DMS79 (cell line): ENCODE data around the gene AIMP2.
"Not testable (repeated sequence)": the region's sequence is repeated elsewhere in the genome, so short reads cannot be mapped to it uniquely, and the experiment has no call there.

Source experiments
- DNase-seq: peaks from one replicate; lab custom pipeline; 2025; lab: John Stamatoyannopoulos, UW

AIMP2 gene

GRCh38 chr7:6026011-6026819 lies 17.1 kb downstream of the AIMP2 start:
- no peak for DNase-seq

DNA sequence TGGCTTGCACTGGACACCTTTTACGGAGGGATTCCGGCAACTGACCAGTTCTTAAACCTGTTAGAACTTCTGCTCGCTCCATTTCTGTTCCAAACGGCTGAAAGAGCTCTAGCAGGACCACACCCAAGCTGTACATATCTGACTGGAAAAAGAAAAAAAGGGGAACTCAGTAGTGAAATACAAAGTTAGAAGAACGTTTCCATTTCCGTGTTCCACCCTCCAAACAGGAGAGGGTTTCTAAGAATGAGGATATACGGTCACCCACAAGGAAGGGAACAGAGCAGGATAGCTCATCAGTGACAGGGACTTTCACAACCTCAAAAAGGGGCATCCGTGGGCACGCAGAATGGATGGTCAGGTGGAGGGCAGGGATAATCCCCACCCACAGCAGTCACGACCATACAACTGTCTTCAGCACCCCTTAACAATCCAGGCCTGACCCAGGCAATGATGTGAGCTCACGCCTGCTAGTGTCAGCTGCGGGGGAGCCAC lies 17.8 kb downstream of the AIMP2 start:
- DNase-seq = no peak

GRCh38 chr7:6027806-6028365 lies 18.8 kb downstream of the AIMP2 start:
- no peak for DNase-seq

DNA sequence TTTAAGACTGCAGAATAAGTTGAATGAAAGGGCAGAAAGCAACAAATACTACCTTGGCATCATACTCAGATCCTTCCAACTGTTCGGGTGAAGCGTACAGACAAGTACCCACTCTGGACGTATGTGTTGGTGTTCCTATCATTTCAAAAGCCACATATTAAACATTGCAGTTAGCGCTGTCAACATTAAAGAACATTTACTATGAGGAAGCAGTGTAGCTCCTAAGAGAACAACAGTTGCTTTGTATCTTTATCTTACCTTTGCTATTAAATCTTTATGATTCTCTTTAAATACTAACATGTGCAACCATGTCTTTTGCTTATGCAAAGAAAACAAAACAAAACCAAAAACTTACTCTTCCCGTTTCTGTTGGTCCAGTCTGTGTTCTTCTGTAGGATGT lies 19.5 kb downstream of the AIMP2 start:
- no peak for DNase-seq

- DNase-seq = no peak
These were observed 21.9 kb downstream of the AIMP2 start, which contains the start of gene ANKRD61 for GRCh38 chr7:6030988-6031387. Gene ANKRD61 (plus strand): TSS chr7:6031376. CDS start chr7:6031376, 0 bp downstream.

DNA sequence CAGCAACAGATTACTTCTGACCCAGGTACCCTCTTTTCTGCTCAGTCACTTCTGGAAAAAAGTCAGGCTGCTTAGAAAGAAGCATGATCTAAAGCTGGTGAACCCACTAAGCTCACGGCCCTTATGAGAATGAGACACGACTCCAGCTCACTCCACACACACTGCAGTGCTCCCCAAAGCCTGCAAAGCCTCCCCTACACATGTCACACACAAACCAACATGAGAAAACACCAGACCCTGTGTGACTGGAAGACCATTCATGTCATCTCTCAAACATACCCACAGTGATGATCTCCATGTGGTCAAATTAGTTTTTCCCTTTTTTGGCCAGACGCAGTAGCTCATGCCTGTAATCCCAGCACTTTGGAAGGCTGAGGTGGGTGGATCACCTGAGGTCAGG lies 22.5 kb downstream of the AIMP2 start:
- DNase-seq = no peak

DNA sequence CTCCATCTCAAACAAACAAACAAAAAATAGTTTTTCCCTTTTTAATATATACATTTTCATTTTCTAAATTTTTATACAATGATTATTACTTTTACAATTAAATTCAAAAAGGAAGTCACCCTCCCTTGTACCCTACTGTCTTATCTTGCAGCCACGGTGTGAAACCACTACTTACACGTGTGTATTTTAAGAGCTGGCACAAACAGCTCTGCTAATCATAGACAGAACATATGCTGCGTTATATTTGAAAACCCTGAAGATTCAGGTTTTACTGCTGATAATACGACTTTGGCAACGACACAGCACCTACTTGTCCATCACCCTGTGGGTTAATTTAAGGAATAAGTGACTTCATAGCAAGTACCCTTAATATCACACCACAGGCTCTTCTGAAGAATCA lies 23.1 kb downstream of the AIMP2 start:
- DNase-seq = no peak

DNA sequence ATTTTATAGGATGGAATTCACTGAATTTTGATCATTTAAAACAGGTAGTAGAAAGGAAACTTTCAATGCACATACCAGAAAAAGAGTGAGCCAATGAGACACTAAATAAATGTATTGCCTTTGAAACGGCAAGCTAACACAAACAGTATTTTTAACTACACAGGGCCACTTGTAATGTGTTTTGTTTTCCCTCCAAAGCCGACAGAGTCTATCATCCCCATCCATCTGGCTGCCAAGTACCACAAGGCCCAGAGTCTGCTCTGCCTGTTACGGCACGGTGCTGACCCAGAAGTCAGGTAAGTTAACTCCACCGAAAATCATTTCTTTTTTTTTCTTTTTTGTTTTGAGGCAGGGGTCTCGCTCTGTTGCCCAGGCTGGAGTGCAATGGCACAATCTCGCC lies 23.6 kb downstream of the AIMP2 start:
- DNase-seq = no peak

- DNase-seq = no peak
These were observed 26.1 kb downstream of the AIMP2 start for GRCh38 chr7:6035165-6035564.

- DNase-seq = no peak
These were observed 26.6 kb downstream of the AIMP2 start for GRCh38 chr7:6035686-6036085.

GRCh38 chr7:6049780-6050179 lies 40.7 kb downstream of the AIMP2 start:
- no peak for DNase-seq

DNA sequence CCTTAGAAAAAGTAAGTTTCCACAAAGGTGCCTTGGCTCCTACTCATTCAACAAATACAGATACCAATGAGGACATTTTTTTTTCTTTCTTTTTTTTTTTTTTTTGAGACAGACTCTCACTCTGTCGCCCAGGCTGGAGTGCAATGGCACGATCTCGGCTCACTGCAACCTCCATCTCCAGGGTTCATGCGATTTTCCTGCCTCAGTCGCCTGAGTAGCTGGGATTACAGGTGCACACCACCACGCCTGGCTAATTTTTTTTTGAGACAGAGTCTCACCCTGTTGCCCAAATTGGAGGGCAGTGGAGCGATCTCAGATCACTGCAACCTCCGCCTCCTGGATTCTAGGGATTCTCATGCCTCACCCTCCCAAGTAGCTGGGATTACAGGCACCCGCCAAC lies 42.1 kb downstream of the AIMP2 start:
- not testable (repeated sequence) for DNase-seq

DNA sequence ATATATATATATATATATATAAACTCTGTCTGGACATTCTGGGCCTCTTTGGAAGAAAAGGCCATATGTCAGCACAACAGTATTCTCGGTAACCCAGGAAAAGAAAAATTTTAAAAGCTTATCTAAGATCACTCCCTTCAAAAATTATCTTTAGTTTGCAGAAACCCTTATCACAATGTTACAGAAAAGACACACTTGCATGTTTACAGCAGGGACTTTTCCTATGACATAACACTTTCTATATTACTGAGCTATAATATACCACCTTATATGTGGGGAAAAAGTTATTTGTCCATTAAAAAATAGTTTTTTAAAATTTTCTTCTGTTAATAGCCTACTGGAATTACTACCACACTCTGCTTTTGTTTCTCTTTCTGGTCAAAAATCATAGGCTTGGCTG lies 47.5 kb downstream of the AIMP2 start:
- no peak for DNase-seq

DNA sequence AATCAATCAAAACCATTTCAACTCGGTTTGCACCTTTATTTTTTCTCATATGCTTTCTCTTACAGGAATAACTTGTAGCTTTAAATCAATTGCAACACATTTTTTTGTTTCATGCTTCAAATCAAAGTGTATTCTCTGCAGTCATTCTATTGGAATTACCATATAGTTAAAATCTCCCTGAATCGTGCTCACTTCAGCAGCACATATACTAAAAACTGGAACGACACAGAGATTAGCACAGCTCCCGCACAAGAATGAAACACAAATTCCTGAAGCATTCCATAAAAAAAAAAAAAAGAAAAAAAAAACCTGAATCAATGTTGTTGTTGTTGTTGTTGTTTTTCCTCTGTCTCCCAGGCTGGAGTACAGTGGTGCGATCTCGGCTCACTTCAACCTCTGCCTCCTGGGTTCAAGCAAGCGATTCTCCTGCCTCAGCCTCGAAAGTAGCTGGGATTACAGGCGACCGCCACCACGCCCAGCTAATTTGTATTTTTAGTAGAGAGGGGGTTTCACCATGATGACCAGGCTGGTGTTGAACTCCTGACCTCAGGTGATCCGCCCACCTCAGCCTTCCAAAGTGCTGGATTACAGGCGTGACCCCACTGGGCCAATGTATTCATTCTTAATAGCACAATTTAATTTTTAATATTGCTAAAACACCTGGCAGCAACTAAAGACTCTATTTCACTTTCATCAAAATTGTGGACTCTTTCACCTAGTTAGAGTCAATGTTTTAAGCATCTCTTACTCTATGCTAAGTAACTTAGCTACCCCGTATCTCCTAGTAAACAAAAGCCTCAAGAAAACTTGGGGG lies 48.5 kb downstream of the AIMP2 start:
- DNase-seq = no peak

GRCh38 chr7:6059941-6060340 lies 50.9 kb downstream of the AIMP2 start:
- not testable (repeated sequence) for DNase-seq

GRCh38 chr7:6071406-6071805 lies 62.3 kb downstream of the AIMP2 start:
- DNase-seq = no peak
